ENCODE results near the gene MEIS1. TPM values are rescaled to one million over a fixed set of nuclear protein-coding genes. Genes with fewer than 3 reads are reported as not detected.

MEIS1 gene
- total and polyA plus RNA-seq, 2 of the 8 experiments (the other 6 are each of a cell fraction or from before 2014, with no cell fraction given) = 0.17 to 1.2 TPM

DNA sequence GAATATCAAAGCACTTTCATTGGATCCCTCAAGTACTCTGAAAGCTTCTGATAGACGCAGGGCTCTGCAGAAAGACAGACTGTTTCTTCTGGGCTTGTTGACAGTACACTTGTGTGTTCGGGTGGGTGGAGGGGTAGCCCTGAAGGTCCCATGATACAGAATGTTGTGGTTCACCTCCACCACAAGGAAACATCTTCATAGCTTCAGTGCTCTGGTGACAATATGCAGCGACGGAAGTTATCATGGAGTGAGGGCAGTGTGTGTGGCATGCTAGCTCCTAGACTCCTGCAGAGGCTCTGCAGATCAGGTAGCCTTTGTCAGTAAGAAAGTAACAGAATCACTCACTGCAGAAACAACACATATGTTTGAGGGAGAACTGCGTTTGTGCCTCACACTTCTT, 90.7 kb downstream of the MEIS1 start (continued):
- no peak for TF ChIP-seq RNF2 (IDR thresholded peaks at IDR 0.05; ENCODE audit: borderline replicate concordance, low read depth, low read length, missing control alignments, poor library complexity, severe bottlenecking)
- TF ChIP-seq PHF8 (conservative IDR thresholded peaks at IDR 0.05; ENCODE audit: low read depth, low read length) = no peak
- TF ChIP-seq KDM5A (IDR thresholded peaks at IDR 0.05; ENCODE audit: low read length) = no peak
- TF ChIP-seq JUN (IDR thresholded peaks at IDR 0.05; ENCODE audit: low read depth, low read length) = no peak
- TF ChIP-seq SP1 (IDR thresholded peaks at IDR 0.05; ENCODE audit: low read depth, low read length) = no peak

Measured in H1 (cell line).